Fibroblast of pulmonary artery (primary cell): Measurements from ENCODE around the gene IL32.

ENCODE experiments used
- DNase-seq: peaks from one replicate; pipeline ENCODE4 v3.0.0-alpha.2; 2010; ENCODE audit warnings: low read depth
- H3K4me3 ChIP-seq: replicated peaks from 2 replicates; pipeline ENCODE4 v1.5.1; 2011; ENCODE audit warnings: low read depth, mild to moderate bottlenecking, control low read depth, low read length, moderate library complexity
- TF ChIP-seq, protein P1 (sequence below): IDR thresholded peaks from 2 replicates; pipeline ENCODE4 v1.5.1; 2011; ENCODE audit warnings: mild to moderate bottlenecking, control low read depth, low read length, inconsistent platforms; ENCODE audit errors: missing control alignments

The IL32 gene

DNA sequence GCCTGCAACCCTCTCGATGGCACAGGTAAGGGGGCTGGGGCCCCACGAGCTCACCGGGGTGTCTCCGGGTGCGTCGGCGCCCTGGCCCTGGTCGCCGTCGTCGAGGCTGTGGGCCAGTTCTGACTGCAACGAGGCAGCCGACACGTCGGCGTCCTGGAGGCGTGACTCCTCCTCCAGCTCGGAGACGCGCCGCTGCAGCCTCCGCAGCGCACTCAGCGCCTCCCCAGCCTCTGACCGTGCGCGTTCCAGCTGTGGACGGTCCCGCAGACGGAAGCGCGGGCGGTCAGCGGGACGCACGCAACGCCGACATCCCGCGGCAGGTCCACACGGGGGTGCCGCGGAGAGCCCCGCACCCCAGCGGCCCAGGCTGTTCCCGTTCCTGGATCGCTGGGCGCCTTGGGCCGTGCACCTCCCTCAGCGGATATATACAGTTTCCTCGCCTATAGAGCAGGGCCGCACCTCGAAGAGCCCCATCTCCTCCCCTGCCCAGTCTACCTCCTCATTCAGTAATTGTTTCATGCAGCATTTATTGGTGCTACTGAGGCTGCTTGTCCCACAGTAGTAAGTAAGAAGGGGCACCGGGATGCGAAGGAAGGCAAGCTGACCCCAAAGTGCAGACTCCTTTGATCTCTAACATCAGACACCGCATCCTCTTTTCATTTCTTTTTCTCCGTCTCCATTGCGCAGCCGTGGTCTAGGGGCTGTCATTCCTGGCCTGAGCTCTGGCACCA, 35.8 kb upstream of the IL32 start:
- peak overlapping the region; percentile 14 for H3K4me3 ChIP-seq
- peak; percentile 31 for DNase-seq
- TF ChIP-seq, protein P1, sequence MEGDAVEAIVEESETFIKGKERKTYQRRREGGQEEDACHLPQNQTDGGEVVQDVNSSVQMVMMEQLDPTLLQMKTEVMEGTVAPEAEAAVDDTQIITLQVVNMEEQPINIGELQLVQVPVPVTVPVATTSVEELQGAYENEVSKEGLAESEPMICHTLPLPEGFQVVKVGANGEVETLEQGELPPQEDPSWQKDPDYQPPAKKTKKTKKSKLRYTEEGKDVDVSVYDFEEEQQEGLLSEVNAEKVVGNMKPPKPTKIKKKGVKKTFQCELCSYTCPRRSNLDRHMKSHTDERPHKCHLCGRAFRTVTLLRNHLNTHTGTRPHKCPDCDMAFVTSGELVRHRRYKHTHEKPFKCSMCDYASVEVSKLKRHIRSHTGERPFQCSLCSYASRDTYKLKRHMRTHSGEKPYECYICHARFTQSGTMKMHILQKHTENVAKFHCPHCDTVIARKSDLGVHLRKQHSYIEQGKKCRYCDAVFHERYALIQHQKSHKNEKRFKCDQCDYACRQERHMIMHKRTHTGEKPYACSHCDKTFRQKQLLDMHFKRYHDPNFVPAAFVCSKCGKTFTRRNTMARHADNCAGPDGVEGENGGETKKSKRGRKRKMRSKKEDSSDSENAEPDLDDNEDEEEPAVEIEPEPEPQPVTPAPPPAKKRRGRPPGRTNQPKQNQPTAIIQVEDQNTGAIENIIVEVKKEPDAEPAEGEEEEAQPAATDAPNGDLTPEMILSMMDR = no peak

DNA sequence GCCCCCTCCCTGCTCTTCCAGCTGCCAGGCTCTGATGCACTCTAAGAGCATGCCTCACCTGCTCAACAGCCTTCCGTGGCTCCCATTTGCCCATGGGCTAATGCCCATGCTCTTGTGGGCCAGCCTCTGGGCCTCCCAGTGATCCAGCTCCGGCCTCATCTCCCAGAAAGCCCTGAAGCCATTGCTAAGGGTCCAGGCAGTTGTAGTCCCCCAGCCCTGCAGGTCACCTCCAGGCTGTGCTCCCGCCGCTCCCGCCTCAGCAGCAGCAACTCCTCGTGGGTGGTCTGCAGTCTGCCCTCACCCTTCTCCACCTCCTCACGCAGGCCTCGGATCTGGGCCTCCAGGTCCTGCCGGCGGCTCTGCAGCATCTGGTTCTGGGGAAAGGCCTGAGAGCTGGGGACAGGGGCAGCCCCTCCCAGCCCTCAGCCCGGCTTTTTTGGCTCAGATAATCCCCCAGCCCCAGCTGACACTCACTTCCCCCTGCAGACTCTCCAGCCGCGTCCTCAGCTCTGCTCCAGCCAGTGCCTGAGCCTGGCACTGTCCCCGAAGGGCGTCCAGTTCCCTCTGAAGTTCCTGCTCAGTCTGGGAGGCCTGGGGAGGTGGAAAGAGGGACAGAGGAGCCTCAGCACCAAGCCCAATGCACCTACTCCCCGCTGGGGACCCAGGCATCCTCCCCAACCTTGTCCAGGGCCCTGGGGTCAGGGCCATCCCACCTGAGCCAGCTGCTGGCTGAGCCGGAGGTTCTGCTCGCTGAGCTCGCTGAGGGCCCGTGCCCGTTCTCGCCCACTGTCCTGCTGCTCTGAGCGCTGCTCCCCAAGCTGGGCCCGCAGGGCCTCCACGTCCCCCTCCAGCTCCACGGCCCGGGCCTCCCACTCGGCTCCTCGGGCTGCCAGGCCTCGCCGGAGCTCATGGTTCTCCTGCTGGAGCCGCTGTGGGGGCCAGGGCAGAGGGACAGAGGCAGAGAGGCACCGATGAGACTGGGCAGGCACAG, 34.9 kb upstream of the IL32 start:
- TF ChIP-seq, protein P1 = no peak
- no peak overlapping the region for H3K4me3 ChIP-seq
- no peak for DNase-seq

DNA sequence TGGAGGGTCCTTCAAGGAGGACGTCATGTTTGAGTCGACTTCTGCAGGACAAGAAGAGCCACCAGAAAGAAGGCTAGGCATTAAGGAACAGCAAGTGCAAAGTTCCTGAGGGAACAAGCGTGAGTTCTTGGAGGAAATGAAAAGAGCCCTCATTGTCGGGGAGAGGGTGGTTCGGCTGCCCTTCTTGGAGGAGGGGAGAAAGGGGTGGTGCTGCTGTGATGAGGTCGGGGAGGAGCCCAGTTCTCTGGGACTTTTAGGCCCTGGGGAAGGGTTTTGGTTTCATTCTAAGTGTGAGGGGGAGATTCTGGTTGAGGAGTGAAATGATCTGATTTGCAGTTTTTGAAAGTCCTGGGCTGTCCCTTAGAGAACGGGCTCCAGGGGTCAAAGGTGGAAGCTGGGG, 32.8 kb upstream of the IL32 start:
- TF ChIP-seq, protein P1 = no peak
- no peak for DNase-seq
- H3K4me3 ChIP-seq = no peak overlapping the region

DNA sequence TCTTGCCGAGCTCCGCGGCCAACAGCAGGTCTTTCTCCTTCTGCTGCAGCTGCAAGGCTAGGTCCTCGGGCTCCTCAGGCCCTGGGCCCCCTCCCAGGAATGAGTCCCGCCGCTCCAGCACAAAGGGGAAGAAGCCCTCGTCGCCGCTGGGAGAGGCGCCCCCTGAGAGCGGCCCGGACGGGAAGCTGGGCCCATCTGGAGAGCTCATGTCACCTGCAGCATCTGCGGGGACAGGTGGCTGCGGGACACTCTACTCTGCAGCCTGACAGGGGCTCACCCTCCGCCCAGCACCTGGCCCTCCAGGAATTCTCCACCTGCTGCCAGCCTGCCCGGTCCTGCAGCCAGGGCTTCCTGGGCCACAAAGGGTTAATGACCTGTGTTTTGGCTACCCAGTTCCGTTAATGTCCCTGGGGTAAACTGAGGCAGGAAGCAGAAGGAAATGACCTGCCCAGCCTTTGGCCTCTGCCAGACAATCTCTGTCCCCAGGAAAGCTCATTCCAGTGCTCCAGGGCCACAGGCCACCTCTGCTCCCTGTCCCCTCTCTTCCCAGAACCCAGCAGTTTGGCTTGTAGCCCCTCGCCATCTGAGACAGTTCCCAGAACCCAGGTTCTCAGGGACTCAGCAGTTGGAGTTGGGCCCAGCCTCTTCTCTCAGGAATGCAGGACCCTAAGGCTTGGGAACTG, 30.0 kb upstream of the IL32 start:
- no peak overlapping the region for H3K4me3 ChIP-seq
- TF ChIP-seq, protein P1 = no peak
- DNase-seq = no peak

DNA sequence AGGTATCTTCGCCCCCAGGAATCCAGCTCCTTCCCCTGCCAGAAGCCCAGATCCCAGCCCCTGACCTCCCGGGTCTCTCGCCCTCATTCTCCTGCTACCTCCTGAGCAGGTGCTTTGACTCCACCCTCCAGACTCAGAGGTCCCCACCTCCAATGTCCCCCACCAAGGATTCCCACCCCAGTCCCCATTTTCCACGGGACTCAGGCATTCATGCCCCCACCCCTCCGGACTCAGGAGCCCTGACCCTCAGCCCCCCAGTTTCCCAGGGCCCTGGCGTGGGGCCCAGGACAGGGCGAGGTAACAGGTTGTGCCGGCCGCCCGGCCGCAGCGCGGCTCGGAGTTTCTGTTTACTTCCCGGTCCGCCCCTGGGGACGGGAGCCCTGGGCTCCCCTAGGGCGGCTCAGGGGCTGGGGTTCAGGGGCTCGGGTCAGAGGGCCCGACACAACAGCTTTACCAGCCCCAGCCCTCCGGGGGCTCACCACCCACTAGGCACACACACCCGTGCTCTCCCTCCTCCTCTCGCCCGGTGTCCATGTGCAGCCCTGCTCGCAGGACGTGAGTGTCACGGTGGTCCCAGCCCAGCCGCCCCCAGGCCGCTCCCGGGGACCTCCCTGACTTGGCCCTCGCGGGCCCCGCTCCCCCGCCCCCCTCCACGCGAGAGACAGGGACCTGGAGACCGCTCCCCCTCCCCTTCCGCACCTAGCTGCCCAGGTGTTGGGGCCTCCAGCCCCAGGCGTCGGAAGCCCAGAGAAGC, 29.3 kb upstream of the IL32 start:
- TF ChIP-seq, protein P1 = no peak
- no peak overlapping the region for H3K4me3 ChIP-seq
- DNase-seq = no peak

DNA sequence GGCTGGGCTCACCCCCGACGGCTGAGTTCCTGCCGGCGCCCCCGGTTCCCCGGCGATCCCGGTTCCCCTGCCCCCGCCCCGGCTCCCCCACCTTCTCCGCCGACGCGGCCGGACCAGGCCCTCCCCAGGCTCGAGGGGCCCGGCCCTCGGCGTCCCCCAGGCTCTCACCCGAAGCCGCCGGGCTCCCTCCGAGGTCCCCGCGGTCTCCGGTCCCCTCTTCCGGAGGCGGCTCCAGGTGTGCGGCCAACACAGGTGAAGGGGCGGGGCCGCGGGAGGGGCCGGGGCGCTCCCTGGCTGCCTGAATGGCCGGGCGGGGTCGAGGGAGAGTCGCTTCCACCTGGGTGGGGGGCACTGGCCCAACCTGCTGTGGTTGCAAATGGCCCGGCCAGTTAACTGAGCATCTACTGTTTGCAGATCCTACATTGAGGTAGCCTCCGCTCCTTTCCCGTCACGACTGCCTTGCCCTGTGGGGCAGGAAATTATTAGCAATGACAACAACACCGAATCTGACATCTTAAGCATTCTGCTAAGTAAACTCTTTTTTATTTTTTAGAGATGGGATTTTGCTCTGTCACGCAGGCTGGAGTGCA, 28.6 kb upstream of the IL32 start, which contains the start of gene BICDL2:
TSS of gene BICDL2 (minus strand) at position 219 of the 590 bp plus-strand sequence. CDS start 1,448 bp downstream, outside the sequence.
- no peak for DNase-seq
- TF ChIP-seq, protein P1 = no peak
- H3K4me3 ChIP-seq = no peak within 1 kb of the TSS
